Progenitor cell of endocrine pancreas (in vitro differentiated cells): ENCODE data around the gene NEK1. TPM values are rescaled to one million over a fixed set of nuclear protein-coding genes. Genes with fewer than 3 reads are reported as not detected.

Experiments
- DNase-seq: peaks from one replicate; pipeline ENCODE4 v3.0.0; 2021; ENCODE audit warnings: low spot score; ENCODE audit not compliant: unreplicated experiment
- H3K27ac Mint-ChIP-seq: 2 replicates; pipeline ENCODE4 v1.8.0; 2021; ENCODE audit warnings: mild to moderate bottlenecking, moderate library complexity, mixed read lengths
- H3K27me3 Mint-ChIP-seq: 2 replicates; pipeline ENCODE4 v1.8.0; 2021; ENCODE audit warnings: mixed read lengths
- H3K36me3 Mint-ChIP-seq: 2 replicates; pipeline ENCODE4 v1.8.0; 2022; ENCODE audit warnings: mixed read lengths; ENCODE audit not compliant: insufficient read depth
- H3K4me1 Mint-ChIP-seq: 2 replicates; pipeline ENCODE4 v1.8.0; 2021; ENCODE audit warnings: low read depth, mixed read lengths
- H3K4me3 Mint-ChIP-seq: 2 replicates; pipeline ENCODE4 v1.8.0; 2021; ENCODE audit warnings: low read depth, mild to moderate bottlenecking, moderate library complexity, mixed read lengths
- H3K9me3 Mint-ChIP-seq: 2 replicates; pipeline ENCODE4 v1.8.0; 2021; ENCODE audit warnings: low read depth, mixed read lengths
- CTCF ChIP-seq: fragments of 200-600 bp; sonication (generic); IDR thresholded peaks from one replicate; pipeline ENCODE4 v1.5.0; 2021; ENCODE audit warnings: antibody characterized with exemption, mild to moderate bottlenecking; ENCODE audit not compliant: unreplicated experiment
- total RNA-seq: library from RNA; stranded (reverse); gene quantifications from 2 replicates; pipeline ENCODE4 v1.2.1, GENCODE V29; 2021

NEK1 gene
- total RNA-seq, 1 donor from 2014 or later = 15.0 TPM

DNA sequence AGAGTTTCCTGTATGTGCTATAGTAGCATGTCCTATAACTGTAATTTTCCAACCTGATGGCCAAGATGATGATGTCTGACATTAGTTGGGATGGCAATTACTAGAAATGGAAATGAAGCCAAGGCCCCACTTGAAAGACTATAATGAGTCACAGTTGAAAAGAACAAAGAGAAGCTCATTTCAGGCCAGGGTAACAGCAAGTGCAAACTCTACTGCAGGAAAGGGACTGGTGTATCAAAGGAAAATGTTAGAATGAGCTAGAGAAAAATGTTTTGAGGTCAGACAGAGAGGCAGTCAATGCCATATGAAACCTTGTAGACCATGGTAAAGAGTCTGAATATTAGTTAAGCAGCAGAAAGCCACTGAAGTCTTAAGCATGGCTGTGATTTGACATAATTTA is 195.4 kb downstream of the NEK1 start:
- peaks cover 1% of the 10 kb centered on the region for H3K36me3 Mint-ChIP-seq

DNA sequence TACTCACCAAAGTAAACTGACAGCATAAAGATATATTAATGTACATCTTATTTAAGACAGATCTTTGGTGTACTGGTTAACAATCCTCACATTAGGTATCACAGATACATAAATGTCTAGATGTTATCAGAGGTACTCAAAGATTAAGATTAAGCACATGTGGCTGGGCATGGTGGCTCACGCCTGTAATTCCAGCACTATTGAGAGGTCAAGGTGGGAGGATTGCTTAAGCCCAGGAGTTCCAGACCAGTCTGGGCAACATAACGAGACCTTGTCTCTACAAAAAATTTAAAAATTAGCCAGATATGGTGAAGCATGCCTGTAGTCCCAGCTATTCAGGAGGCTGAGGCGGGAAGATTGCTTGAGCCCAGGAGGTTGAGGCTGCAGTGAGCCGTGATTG is 195.9 kb downstream of the NEK1 start:
- H3K4me3 Mint-ChIP-seq = no peak overlapping the region
- H3K4me1 Mint-ChIP-seq = peaks cover 9% of the 10 kb centered on the region
- H3K27me3 Mint-ChIP-seq = no peaks in the 10 kb centered on the region
- DNase-seq = no peak
- peaks cover under 1% of the 10 kb centered on the region for H3K36me3 Mint-ChIP-seq
- H3K9me3 Mint-ChIP-seq = no peaks in the 10 kb centered on the region
- no peak overlapping the region for H3K27ac Mint-ChIP-seq
- TF ChIP-seq CTCF = no peak

More for the DNA sequence above, 195.4 kb downstream of the NEK1 start:
- no peak overlapping the region for H3K4me3 Mint-ChIP-seq
- H3K9me3 Mint-ChIP-seq = no peaks in the 10 kb centered on the region
- peaks cover 7% of the 10 kb centered on the region for H3K4me1 Mint-ChIP-seq
- DNase-seq = no peak
- H3K27ac Mint-ChIP-seq = no peak overlapping the region
- no peaks in the 10 kb centered on the region for H3K27me3 Mint-ChIP-seq
- TF ChIP-seq CTCF = no peak

- Mint-ChIP-seq H3K4me1 (peaks cover 12% of the 10 kb centered on the region), H3K36me3 (no peaks in the 10 kb centered on the region), H3K27ac (no peak overlapping the region), H3K4me3 (no peak overlapping the region), H3K9me3 (no peaks in the 10 kb centered on the region), H3K27me3 (no peaks in the 10 kb centered on the region)
- DNase-seq = no peak
- no peak for TF ChIP-seq CTCF
These were observed 197.5 kb downstream of the NEK1 start for GRCh38 chr4:169414913-169415312.

DNA sequence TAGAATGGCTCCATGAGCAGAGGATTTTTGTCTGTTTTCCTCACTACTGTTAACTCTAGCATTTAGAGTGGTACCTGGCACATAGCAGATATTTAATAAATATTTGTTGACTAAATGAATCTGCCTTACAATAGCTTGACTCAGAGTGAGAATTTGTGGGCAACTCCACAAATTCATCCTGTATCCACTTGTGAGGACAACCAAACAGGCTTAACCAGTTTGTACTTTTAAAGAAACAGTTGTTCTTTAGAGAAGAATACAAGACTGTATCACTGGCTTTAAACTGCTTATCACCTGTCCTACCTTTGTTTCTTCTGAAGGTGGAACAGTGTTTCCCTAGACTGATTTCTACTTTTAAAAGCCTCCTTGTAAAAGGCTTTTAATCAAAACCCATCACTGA is 200.3 kb downstream of the NEK1 start:
- peaks cover 2% of the 10 kb centered on the region for H3K36me3 Mint-ChIP-seq
- no peak for TF ChIP-seq CTCF
- no peak for DNase-seq
- peak overlapping the region; percentile 67 for H3K27ac Mint-ChIP-seq
- H3K4me1 Mint-ChIP-seq = peaks cover 16% of the 10 kb centered on the region
- H3K4me3 Mint-ChIP-seq = no peak overlapping the region
- H3K9me3 Mint-ChIP-seq = no peaks in the 10 kb centered on the region
- no peaks in the 10 kb centered on the region for H3K27me3 Mint-ChIP-seq

DNA sequence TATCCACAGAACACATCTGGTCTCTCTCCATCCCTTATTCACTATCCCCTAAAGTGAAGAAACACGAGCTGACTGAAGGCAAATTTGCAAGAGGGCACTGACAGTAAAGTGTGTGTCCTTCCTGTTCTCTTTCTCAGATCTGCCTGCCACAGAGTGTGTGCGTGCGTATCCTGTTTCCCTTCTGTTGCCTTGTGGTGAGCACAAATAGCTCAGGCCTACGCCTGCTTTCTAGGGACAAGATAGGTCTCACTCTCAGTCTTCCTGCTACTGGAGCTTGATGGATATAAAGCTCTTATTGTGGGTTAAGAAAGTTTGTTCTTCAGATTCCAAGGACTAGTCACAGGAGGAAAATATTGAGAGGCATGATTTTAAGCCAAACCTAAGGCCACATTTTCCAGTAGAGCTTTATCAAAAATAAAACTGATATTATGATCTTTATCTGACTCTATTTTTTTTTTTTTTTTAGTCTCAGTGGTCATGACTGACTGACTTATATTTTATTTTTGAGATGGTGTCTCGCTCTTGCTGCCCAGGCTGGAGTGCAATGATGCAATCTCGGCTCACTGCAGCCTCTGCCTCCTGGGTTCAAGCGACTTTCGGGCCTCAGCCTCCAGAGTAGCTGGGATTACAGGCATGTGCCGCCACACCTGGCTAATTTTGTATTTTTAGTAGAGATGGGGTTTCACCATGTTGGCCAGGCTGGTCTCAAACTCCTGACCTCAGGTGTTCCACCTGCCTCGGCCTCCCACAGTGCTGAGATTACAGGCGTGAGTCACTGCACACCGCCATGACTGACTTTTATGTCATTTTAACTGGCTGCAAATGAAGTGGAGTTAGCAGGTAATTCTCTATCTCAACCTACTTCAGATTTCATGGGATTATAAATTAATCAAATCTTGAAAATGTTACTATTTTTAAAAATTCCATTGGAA is 201.3 kb downstream of the NEK1 start:
- no peaks in the 10 kb centered on the region for H3K27me3 Mint-ChIP-seq
- peak overlapping the region; percentile 90 for H3K27ac Mint-ChIP-seq
- no peak for DNase-seq
- H3K9me3 Mint-ChIP-seq = no peaks in the 10 kb centered on the region
- H3K36me3 Mint-ChIP-seq = peaks cover 2% of the 10 kb centered on the region
- H3K4me1 Mint-ChIP-seq = peaks cover 16% of the 10 kb centered on the region
- TF ChIP-seq CTCF = no peak
- H3K4me3 Mint-ChIP-seq = no peak overlapping the region
